IMR-90 (cell line): ENCODE results near the gene C14orf119. TPM values are rescaled to one million over a fixed set of nuclear protein-coding genes. Genes with fewer than 3 reads are reported as not detected.

Experiments used
- ATAC-seq: fragments of 200-7000 bp; cut with Tn5 transposase; 2 replicates; pipeline ENCODE4 v1.9.1; 2020; ENCODE audit warnings: low read depth, mild to moderate bottlenecking, moderate library complexity
- BruUV-seq: library from RNA; stranded (reverse); fragments of 400-500 nt; replicated peaks from 2 replicates; lab custom pipeline; 2021; lab: Mats Ljungman, UMichigan
- CTCF ChIA-PET: fragments of 300-600 bp; formaldehyde crosslinking; extraction: SDS; loops from one replicate; lab custom pipeline; 2021; ENCODE audit warnings: antibody characterized with exemption; lab: Yijun Ruan, JAX
- POLR2A ChIA-PET: fragments of 300-600 bp; sonication (Branson Sonifier 250); formaldehyde crosslinking; loops from one replicate; lab custom pipeline; 2022; ENCODE audit warnings: antibody characterized with exemption; ENCODE audit not compliant: unreplicated experiment; lab: Charles Lee
- DNase-seq: peaks from one replicate; pipeline ENCODE4 v3.0.0; 2013
- H2AFZ ChIP-seq: replicated peaks from 2 replicates; pipeline ENCODE3; 2013; ENCODE audit warnings: low read length, mild to moderate bottlenecking; ENCODE audit not compliant: poor library complexity
- H2AK5ac ChIP-seq: 2 replicates; pipeline ENCODE4 v1.6.1; 2013; ENCODE audit warnings: low read depth, low read length, inconsistent platforms
- H2AK9ac ChIP-seq: replicated peaks from 2 replicates; pipeline ENCODE3; 2013; ENCODE audit warnings: mild to moderate bottlenecking, low read depth, low read length, moderate library complexity; ENCODE audit not compliant: poor library complexity
- H2BK120ac ChIP-seq: 2 replicates; pipeline ENCODE4 v1.6.1; 2013; ENCODE audit warnings: low read depth, low read length, inconsistent platforms
- H2BK15ac ChIP-seq: 3 replicates; pipeline ENCODE4 v1.6.1; 2013; ENCODE audit warnings: low read depth, low read length, inconsistent platforms
- H2BK20ac ChIP-seq: 2 replicates; pipeline ENCODE4 v1.6.1; 2013; ENCODE audit warnings: low read depth, mild to moderate bottlenecking, inconsistent platforms, low read length, moderate library complexity
- H2BK5ac ChIP-seq: 2 replicates; pipeline ENCODE4 v1.6.1; 2013; ENCODE audit warnings: mild to moderate bottlenecking, low read depth, low read length, inconsistent platforms; ENCODE audit not compliant: poor library complexity, severe bottlenecking
- H3K14ac ChIP-seq: replicated peaks from 2 replicates; pipeline ENCODE4 v1.6.1; 2013; ENCODE audit warnings: low read depth, low read length, inconsistent platforms
- H3K18ac ChIP-seq: 2 replicates; pipeline ENCODE4 v1.6.1; 2013; ENCODE audit warnings: low read depth, low read length, control low read depth
- H3K23ac ChIP-seq: 2 replicates; pipeline ENCODE4 v1.6.1; 2013; ENCODE audit warnings: low read depth, low read length, inconsistent platforms
- H3K27ac ChIP-seq: 2 replicates; pipeline ENCODE4 v1.5.1; 2013; ENCODE audit warnings: mild to moderate bottlenecking, control low read depth, low read length; ENCODE audit not compliant: insufficient read depth
- H3K27me3 ChIP-seq: 2 replicates; pipeline ENCODE4 v1.6.1; 2013; ENCODE audit warnings: low read length; ENCODE audit not compliant: control insufficient read depth, insufficient read depth
- H3K36me3 ChIP-seq: 2 replicates; pipeline ENCODE4 v1.6.1; 2013; ENCODE audit warnings: low read length, mixed read lengths; ENCODE audit not compliant: control insufficient read depth, insufficient read depth
- H3K4ac ChIP-seq: 2 replicates; pipeline ENCODE4 v1.6.1; 2013; ENCODE audit warnings: low read depth, low read length, inconsistent platforms
- H3K4me1 ChIP-seq: 2 replicates; pipeline ENCODE4 v1.6.1; 2013; ENCODE audit warnings: low read length, mixed read lengths; ENCODE audit not compliant: control insufficient read depth, insufficient read depth
- H3K4me2 ChIP-seq: 2 replicates; pipeline ENCODE4 v1.6.1; 2013; ENCODE audit warnings: low read depth, mild to moderate bottlenecking, control low read depth, low read length, moderate library complexity
- H3K4me3 ChIP-seq: 2 replicates; pipeline ENCODE4 v1.5.1; 2013; ENCODE audit warnings: low read depth, mild to moderate bottlenecking, control low read depth, low read length, moderate library complexity; ENCODE audit not compliant: insufficient read depth
- H3K56ac ChIP-seq: 2 replicates; pipeline ENCODE4 v1.6.1; 2013; ENCODE audit warnings: low read length, inconsistent platforms; ENCODE audit not compliant: insufficient read depth; ENCODE audit errors: extremely low read depth
- H3K79me1 ChIP-seq, 2 experiments: 2 replicates each; pipeline ENCODE4 v1.6.1; 2013; ENCODE audit warnings: low read length in 2 of 2, inconsistent platforms in 1 of 2, low read depth in 1 of 2
- H3K9ac ChIP-seq: 2 replicates; pipeline ENCODE4 v1.6.1; 2013; ENCODE audit warnings: low read depth, low read length, control low read depth
- H3K9me1 ChIP-seq: 2 replicates; pipeline ENCODE4 v1.6.1; 2013; ENCODE audit warnings: low read length, inconsistent platforms; ENCODE audit not compliant: insufficient read depth
- H3K9me3 ChIP-seq: 2 replicates; pipeline ENCODE4 v1.6.1; 2013; ENCODE audit warnings: low read length; ENCODE audit not compliant: control insufficient read depth, insufficient read depth
- H4K20me1 ChIP-seq: 2 replicates; pipeline ENCODE4 v1.6.1; 2013; ENCODE audit warnings: low read length, inconsistent platforms; ENCODE audit not compliant: insufficient read depth
- H4K5ac ChIP-seq: 2 replicates; pipeline ENCODE4 v1.6.1; 2013; ENCODE audit warnings: mild to moderate bottlenecking, low read depth, low read length, control low read depth
- H4K8ac ChIP-seq, 2 experiments: 2 replicates each; pipeline ENCODE4 v1.6.1; 2013; ENCODE audit warnings: low read depth in 2 of 2, low read length in 2 of 2, control low read depth in 1 of 2, inconsistent platforms in 1 of 2
- H4K91ac ChIP-seq: 2 replicates; pipeline ENCODE4 v1.6.1; 2013; ENCODE audit warnings: low read depth, low read length, inconsistent platforms; ENCODE audit not compliant: insufficient read depth
- BHLHE40 ChIP-seq: fragments of 150-350 bp; IDR thresholded peaks from 2 replicates; pipeline ENCODE4 v1.6.1; 2016; ENCODE audit warnings: mild to moderate bottlenecking, low read depth, low read length
- CHD1 ChIP-seq: IDR thresholded peaks from 2 replicates; pipeline ENCODE4 v1.6.1; 2012; ENCODE audit warnings: low read depth, low read length, improper control_type of control experiment
- WGBS, 2 experiments: methylation state at CpG; one replicate each; pipeline versions ENCODE4 v1.1.5 to v1.1.7; 2013; ENCODE audit warnings: missing lambda C conversion rate in 2 of 2; ENCODE audit not compliant: insufficient read length in 1 of 2; ENCODE audit errors: extremely low coverage in 2 of 2; 5-methylcytosine and 5-hydroxymethylcytosine counted together
- dilution Hi-C: fragments of 300-500 bp; cut with HindIII; formaldehyde crosslinking; loops from one replicate; pipeline ENCODE4 v1.14.3; 2018; ENCODE audit warnings: low sequenced_read_pairs; ENCODE audit not compliant: unreplicated experiment
- in situ Hi-C: fragments of 300-500 bp; cut with MboI; formaldehyde crosslinking; loops from 3 replicates; pipeline ENCODE4 v1.14.3; 2019; ENCODE audit warnings: low sequenced_read_pairs, inconsistent platforms, mixed read lengths
- intact Hi-C: fragments of 100-400 bp; cut with micrococcal nuclease; formaldehyde crosslinking; loops from 2 replicates; pipeline ENCODE4 v1.10.0; 2022
- polyA plus RNA-seq, 3 experiments: library from polyadenylated mRNA; depleted of rRNA; stranded (reverse); fragments of >200 nt; gene quantifications; 2 replicates each; pipeline ENCODE4 v1.2.3, GENCODE V29; 2012; ENCODE audit warnings: low replicate concordance in 1 of 3
- total RNA-seq: library from RNA; depleted of rRNA; stranded (reverse); fragments of >200 nt; gene quantifications from 2 replicates; pipeline ENCODE4 v1.2.3, GENCODE V29; 2012

The C14orf119 gene
- total and polyA plus RNA-seq, 2 of the 4 experiments (the other 2 are of a cell fraction) = 74.0 to 83.7 TPM

GRCh38 chr14:23139874-23140273 lies 44.6 kb downstream of the C14orf119 start:
- dilution Hi-C loops = no loop called here
- Histone ChIP-seq H4K91ac (no peak overlapping the region), H3K9me1 (no peaks in the 10 kb centered on the region), H2AK5ac (no peak overlapping the region), H3K4ac (no peak overlapping the region), H3K56ac (no peak overlapping the region), H3K9ac (no peak overlapping the region), H3K4me1 (no peaks in the 10 kb centered on the region), H2BK20ac (no peak overlapping the region), H3K9me3 (no peaks in the 10 kb centered on the region), H3K14ac (no peak overlapping the region), H2BK5ac (no peak overlapping the region), H3K27me3 (peaks cover 41% of the 10 kb centered on the region), H3K4me3 (no peak overlapping the region), H2AK9ac (no peak overlapping the region), H3K27ac (no peak overlapping the region), H3K4me2 (no peak overlapping the region), H3K79me1 (no peaks in the 10 kb centered on the region), H3K36me3 (no peaks in the 10 kb centered on the region), H2AFZ (no peak overlapping the region), H3K23ac (no peak overlapping the region), H4K5ac (no peak overlapping the region), H4K20me1 (no peaks in the 10 kb centered on the region), H2BK15ac (no peak overlapping the region), H4K8ac (no peak overlapping the region), H3K18ac (no peak overlapping the region), H2BK120ac (no peak overlapping the region)
- ATAC-seq (no peak), DNase-seq (no peak)
- ChIA-PET CTCF (no interaction called here), POLR2A (no interaction called here)
- intact Hi-C loops = no loop called here
- 20% methylated on average over 1 of the region's 2 CpGs; no CpG with 5 or more reads in 1 of the 2 experiments for WGBS, 2 experiments
- no TSS peak for BruUV-seq
- in situ Hi-C loops = no loop called here
- TF ChIP-seq CHD1 = no peak
- no peak for TF ChIP-seq BHLHE40
